ENCODE measurements around the gene CGGBP1.

Gene CGGBP1

DNA sequence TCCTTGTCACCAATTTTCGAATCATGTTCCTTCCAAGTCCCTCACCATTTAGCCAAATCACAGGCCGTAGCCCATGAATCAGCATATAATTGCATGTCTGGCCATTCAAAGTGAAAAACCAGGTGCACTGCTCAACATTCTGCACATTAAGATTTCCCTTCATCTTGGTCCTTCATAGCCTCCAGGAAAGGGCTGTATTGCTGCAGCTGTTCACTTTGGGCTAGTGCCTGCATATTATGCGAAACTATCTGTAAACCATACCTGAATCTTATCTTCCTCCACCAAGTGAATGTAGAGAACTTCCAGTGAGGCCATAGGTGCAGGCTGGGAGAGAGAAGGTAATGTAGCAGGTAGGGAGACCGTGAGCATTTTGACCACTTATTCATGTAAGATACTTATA, 18.3 kb downstream of the CGGBP1 start:
- H3K4me3 ChIP-seq (ENCODE audit: low read depth, low read length) = no peak overlapping the region
- TF ChIP-seq, protein P1, sequence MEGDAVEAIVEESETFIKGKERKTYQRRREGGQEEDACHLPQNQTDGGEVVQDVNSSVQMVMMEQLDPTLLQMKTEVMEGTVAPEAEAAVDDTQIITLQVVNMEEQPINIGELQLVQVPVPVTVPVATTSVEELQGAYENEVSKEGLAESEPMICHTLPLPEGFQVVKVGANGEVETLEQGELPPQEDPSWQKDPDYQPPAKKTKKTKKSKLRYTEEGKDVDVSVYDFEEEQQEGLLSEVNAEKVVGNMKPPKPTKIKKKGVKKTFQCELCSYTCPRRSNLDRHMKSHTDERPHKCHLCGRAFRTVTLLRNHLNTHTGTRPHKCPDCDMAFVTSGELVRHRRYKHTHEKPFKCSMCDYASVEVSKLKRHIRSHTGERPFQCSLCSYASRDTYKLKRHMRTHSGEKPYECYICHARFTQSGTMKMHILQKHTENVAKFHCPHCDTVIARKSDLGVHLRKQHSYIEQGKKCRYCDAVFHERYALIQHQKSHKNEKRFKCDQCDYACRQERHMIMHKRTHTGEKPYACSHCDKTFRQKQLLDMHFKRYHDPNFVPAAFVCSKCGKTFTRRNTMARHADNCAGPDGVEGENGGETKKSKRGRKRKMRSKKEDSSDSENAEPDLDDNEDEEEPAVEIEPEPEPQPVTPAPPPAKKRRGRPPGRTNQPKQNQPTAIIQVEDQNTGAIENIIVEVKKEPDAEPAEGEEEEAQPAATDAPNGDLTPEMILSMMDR (IDR thresholded peaks at IDR 0.05; ENCODE audit: insufficient read depth, low read depth, low read length, missing control alignments) = no peak
- DNase-seq (ENCODE audit: low read depth) = no peak

DNA sequence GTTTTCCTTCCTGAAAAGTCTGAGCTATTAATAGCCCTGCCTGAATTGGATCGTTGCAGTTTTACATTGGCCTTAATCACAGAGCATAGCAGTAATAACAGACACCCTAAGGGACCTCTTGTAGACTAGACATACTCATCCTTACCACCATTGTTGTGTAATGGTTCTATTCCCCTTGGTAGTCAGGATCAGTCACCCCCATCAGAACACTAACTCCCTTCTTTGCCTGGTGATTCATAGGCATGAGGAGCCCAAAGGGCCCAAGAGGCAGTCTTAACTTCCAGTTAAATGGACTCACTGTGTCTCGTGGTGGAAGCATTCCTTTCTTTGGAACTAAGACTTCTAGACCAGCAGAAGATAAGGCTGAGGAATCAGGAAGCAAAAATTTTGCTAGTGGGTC, 20.2 kb downstream of the CGGBP1 start:
- no peak overlapping the region for H3K4me3 ChIP-seq (ENCODE audit: low read depth, low read length)
- no peak for DNase-seq (ENCODE audit: low read depth)
- TF ChIP-seq, protein P1 (IDR thresholded peaks at IDR 0.05; ENCODE audit: insufficient read depth, low read depth, low read length, missing control alignments) = no peak

DNA sequence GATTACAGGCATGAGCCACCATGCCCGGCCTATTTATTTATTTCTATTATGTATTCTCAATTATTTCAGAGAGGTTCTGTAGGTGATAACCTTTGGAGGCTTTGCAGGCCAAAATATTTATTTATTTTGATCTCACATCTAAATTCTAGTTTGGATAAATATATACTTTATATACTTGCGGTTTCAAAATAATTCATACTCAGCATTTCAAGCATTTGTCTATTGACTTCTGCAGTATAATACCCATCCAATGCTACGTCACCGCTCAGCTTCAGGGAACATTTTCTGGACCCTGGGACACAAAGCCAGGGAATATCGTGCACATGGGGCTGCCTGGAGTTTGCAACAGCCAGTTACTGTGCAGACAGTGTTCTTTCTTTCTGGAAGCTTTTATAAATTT, 22.6 kb downstream of the CGGBP1 start:
- no peak for DNase-seq (ENCODE audit: low read depth)
- no peak overlapping the region for H3K4me3 ChIP-seq (ENCODE audit: low read depth, low read length)
- TF ChIP-seq, protein P1 (IDR thresholded peaks at IDR 0.05; ENCODE audit: insufficient read depth, low read depth, low read length, missing control alignments) = no peak

DNA sequence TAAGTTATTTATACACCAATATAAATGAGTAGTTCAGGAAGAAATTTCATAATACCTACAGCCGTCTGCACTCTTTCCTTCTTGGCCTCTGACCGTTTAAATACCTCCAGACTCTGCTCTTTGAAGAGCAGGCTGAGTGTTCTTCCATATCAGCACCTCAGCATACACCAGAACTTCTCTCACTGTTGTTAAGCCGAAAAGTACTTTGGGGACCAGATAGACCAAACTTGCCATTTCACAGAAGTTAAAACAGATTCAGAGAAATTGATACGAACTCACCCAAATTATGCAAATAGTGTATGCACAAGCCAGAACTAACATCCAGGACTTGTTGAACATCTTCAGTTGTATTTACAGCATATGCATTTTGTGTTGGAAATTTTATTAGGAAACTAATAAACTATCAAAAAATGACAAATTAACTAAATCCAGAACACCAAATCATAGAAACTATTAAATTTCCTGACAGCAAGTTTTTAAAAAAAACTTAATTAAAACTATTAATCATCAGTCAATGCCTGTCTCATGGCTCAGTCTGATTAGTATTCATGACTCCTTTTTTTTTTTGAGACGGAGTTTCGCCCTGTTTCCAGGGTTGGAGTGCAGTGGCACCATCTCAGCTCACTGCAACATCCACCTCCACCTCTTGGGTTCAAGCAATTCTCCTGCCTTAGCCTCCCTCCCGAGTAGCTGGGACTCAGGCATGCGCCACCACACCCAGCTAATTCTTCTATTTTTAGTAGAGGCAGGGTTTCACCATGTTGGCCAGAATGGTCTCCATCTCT, 24.1 kb downstream of the CGGBP1 start:
- no peak overlapping the region for H3K4me3 ChIP-seq (ENCODE audit: low read depth, low read length)
- TF ChIP-seq, protein P1 (IDR thresholded peaks at IDR 0.05; ENCODE audit: insufficient read depth, low read depth, low read length, missing control alignments) = no peak
- no peak for DNase-seq (ENCODE audit: low read depth)

DNA sequence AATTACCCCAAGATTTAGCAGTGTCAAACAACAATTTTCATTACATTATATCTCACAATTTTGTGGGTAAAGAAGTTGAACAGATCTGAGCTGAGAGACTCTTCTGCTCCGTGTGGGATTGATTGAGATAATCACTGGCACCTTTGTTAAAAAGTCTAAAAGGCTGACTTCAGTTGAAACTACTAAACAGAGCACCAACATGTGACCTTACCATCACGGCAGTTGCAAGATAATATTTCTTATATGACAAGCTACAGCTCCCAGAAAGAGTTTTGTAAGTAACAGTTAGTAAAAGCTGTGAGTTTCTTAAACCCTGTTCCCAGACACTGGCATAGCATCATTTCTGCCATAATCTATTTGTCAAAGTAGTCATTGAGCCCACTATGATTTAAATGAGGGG, 25.0 kb downstream of the CGGBP1 start:
- TF ChIP-seq, protein P1 (IDR thresholded peaks at IDR 0.05; ENCODE audit: insufficient read depth, low read depth, low read length, missing control alignments) = no peak
- DNase-seq (ENCODE audit: low read depth) = no peak
- H3K4me3 ChIP-seq (ENCODE audit: low read depth, low read length) = no peak overlapping the region

DNA sequence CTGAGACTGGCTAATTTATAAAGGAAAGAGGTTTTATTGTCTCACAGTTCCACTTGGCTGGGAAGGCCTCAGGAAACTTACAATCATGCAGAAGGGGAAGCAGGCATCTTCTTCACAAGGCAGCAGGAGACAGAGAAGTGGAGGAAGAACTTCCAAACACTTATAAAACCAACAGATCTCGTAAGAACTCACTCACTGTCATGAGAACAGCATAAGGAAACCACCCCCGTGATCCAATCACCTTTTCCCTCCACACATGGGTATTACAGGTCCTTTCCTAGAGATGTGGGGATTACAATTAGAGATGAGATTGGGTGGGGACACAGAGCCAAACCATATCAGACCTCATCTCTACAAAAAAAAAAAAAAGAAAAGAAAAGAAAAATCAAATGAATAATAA, 25.7 kb downstream of the CGGBP1 start:
- DNase-seq (ENCODE audit: low read depth) = no peak
- no peak overlapping the region for H3K4me3 ChIP-seq (ENCODE audit: low read depth, low read length)
- TF ChIP-seq, protein P1 (IDR thresholded peaks at IDR 0.05; ENCODE audit: insufficient read depth, low read depth, low read length, missing control alignments) = no peak

DNA sequence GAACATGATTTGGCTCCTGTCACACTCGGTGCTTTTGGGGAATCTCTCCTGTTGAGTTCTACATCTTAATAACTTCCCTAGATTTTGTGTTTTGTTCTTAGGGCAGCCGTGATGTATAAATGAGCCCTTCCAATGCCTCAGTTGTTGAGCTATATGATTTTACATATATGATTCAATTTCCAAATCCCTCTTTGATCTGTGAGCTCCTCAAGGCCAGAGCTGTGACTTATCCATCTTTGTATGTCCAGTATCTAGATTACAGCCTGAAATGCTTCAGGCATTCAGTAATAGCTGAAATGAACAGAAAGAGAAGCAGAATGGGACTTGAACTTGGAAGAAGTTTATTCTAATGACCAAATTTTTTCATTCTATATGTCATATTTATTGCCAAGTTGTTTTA, 26.6 kb downstream of the CGGBP1 start:
- DNase-seq (ENCODE audit: low read depth) = no peak
- TF ChIP-seq, protein P1 (IDR thresholded peaks at IDR 0.05; ENCODE audit: insufficient read depth, low read depth, low read length, missing control alignments) = no peak
- peak overlapping the region; percentile 39 for H3K4me3 ChIP-seq (ENCODE audit: low read depth, low read length)

All from GM12865 (cell line).